ENCODE results near the gene PMPCA.

The PMPCA gene

DNA sequence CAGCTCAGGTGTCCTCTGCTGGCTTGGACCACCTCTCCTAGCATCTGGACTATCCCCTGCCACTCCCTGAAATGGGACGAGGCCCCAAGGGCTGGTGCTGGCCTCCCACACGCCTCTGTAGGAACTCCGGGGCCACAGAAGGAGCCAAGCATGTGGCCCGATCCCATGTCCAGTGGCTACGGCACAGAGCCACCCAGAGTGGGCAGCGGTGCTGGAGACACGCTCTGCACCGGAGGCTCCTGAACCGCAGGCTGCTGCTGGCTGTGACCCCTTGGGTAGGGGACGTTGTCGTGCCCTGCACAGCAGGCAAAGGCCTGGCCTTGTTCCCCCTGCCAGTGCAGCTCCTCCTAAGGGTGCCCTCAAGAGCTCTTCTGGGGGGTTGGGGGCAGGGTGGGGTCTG is 30.6 kb upstream of the PMPCA start:
- H3K9ac ChIP-seq (ENCODE audit: low read depth, low read length, poor library complexity, severe bottlenecking): no peak overlapping the region
- no peaks in the 10 kb centered on the region for H3K79me2 ChIP-seq (ENCODE audit: insufficient read depth, low read length)
- no peaks in the 10 kb centered on the region for H4K20me1 ChIP-seq (ENCODE audit: insufficient read depth, low read length, poor library complexity, severe bottlenecking)
- no peak overlapping the region for H3K4me2 ChIP-seq (ENCODE audit: low read depth, low read length, poor library complexity, severe bottlenecking)
- TF ChIP-seq, protein P1, sequence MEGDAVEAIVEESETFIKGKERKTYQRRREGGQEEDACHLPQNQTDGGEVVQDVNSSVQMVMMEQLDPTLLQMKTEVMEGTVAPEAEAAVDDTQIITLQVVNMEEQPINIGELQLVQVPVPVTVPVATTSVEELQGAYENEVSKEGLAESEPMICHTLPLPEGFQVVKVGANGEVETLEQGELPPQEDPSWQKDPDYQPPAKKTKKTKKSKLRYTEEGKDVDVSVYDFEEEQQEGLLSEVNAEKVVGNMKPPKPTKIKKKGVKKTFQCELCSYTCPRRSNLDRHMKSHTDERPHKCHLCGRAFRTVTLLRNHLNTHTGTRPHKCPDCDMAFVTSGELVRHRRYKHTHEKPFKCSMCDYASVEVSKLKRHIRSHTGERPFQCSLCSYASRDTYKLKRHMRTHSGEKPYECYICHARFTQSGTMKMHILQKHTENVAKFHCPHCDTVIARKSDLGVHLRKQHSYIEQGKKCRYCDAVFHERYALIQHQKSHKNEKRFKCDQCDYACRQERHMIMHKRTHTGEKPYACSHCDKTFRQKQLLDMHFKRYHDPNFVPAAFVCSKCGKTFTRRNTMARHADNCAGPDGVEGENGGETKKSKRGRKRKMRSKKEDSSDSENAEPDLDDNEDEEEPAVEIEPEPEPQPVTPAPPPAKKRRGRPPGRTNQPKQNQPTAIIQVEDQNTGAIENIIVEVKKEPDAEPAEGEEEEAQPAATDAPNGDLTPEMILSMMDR (conservative IDR thresholded peaks at IDR 0.05; ENCODE audit: low read length): no peak
- TF ChIP-seq EZH2phosphoT487 (IDR thresholded peaks at IDR 0.05; ENCODE audit: borderline replicate concordance): no peak
- H3K4me3 ChIP-seq (ENCODE audit: low read length, poor library complexity, severe bottlenecking): no peak overlapping the region
- H3K9me3 ChIP-seq (ENCODE audit: insufficient read depth, low read depth, low read length): no peaks in the 10 kb centered on the region
- no peak overlapping the region for H2AFZ ChIP-seq (ENCODE audit: low read length)
- H3K27me3 ChIP-seq (ENCODE audit: insufficient read depth, low read length, poor library complexity, severe bottlenecking): no peaks in the 10 kb centered on the region
- H3K9me2 ChIP-seq (replicated peaks; ENCODE audit: low read depth, low read length): no peaks in the 10 kb centered on the region
- H3K36me3 ChIP-seq (ENCODE audit: insufficient read depth, low read length): peaks cover 9% of the 10 kb centered on the region; the same call in 1 of the 2 replicates
- no peaks in the 10 kb centered on the region for H3K4me1 ChIP-seq (ENCODE audit: insufficient read depth, low read length, poor library complexity, severe bottlenecking)
- H3F3A ChIP-seq (ENCODE audit: low read depth): no peaks in the 10 kb centered on the region

DNA sequence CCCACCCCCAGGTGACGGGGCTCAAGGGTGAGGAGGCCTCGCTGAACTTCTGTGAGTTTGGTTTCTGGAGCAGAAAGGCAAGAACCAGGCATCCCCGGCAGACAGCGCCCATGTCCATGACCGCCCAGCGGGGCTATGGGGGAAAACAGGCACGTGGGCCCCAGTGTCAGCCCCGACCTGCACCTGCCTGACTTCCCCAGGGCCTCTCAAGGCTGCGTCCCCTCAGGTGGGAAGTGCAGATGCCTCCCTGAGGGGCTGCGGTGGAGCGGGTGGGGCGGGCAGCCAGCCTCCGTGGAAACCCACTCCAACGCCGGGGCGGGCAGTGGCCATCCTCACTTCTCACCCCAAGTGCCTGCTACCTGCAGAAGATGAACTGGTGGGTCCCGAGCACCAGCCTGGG is 30.1 kb upstream of the PMPCA start:
- H3K36me3 ChIP-seq (ENCODE audit: insufficient read depth, low read length): peaks cover 9% of the 10 kb centered on the region; the same call in 1 of the 2 replicates

DNA sequence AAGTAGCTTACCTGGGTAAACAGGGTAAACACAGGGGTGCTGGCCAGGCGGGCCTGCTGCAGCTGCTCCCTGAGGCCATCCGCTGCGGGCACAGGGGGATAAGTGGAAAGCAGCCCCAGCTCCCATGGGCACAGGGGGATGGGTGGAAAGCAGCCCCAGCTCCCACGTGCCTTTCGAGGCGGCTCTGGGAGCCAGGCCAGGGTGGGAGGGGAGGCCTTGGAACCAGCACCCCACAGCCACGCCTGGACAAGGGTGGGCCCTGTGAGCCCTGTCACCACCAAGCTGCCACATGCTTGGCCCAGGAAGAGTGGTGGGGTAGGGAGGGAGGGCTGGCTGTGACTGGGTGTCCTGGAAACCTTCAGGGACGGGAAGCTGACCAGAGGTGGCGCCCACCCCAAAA is 29.1 kb upstream of the PMPCA start:
- Histone ChIP-seq H3K4me2 (ENCODE audit: low read depth, low read length, poor library complexity, severe bottlenecking) (no peak overlapping the region), H3F3A (ENCODE audit: low read depth) (no peaks in the 10 kb centered on the region), H3K4me3 (ENCODE audit: low read length, poor library complexity, severe bottlenecking) (no peak overlapping the region), H3K4me1 (ENCODE audit: insufficient read depth, low read length, poor library complexity, severe bottlenecking) (no peaks in the 10 kb centered on the region), H3K9me2 (replicated peaks; ENCODE audit: low read depth, low read length) (no peaks in the 10 kb centered on the region), H3K36me3 (ENCODE audit: insufficient read depth, low read length) (peaks cover 9% of the 10 kb centered on the region; the same call in 1 of the 2 replicates), H3K9me3 (ENCODE audit: insufficient read depth, low read depth, low read length) (no peaks in the 10 kb centered on the region), H3K9ac (ENCODE audit: low read depth, low read length, poor library complexity, severe bottlenecking) (no peak overlapping the region), H4K20me1 (ENCODE audit: insufficient read depth, low read length, poor library complexity, severe bottlenecking) (no peaks in the 10 kb centered on the region), H3K79me2 (ENCODE audit: insufficient read depth, low read length) (no peaks in the 10 kb centered on the region), H2AFZ (ENCODE audit: low read length) (no peak overlapping the region), H3K27me3 (ENCODE audit: insufficient read depth, low read length, poor library complexity, severe bottlenecking) (no peaks in the 10 kb centered on the region)
- TF ChIP-seq, protein P1 (conservative IDR thresholded peaks at IDR 0.05; ENCODE audit: low read length): no peak
- no peak for TF ChIP-seq EZH2phosphoT487 (IDR thresholded peaks at IDR 0.05; ENCODE audit: borderline replicate concordance)

More for the DNA sequence above, 30.1 kb upstream of the PMPCA start:
- H3K4me2 ChIP-seq (ENCODE audit: low read depth, low read length, poor library complexity, severe bottlenecking): no peak overlapping the region
- no peaks in the 10 kb centered on the region for H4K20me1 ChIP-seq (ENCODE audit: insufficient read depth, low read length, poor library complexity, severe bottlenecking)
- no peaks in the 10 kb centered on the region for H3K9me2 ChIP-seq (replicated peaks; ENCODE audit: low read depth, low read length)
- no peak overlapping the region for H3K9ac ChIP-seq (ENCODE audit: low read depth, low read length, poor library complexity, severe bottlenecking)
- no peaks in the 10 kb centered on the region for H3F3A ChIP-seq (ENCODE audit: low read depth)
- H3K4me1 ChIP-seq (ENCODE audit: insufficient read depth, low read length, poor library complexity, severe bottlenecking): no peaks in the 10 kb centered on the region
- TF ChIP-seq EZH2phosphoT487 (IDR thresholded peaks at IDR 0.05; ENCODE audit: borderline replicate concordance): no peak
- TF ChIP-seq, protein P1 (conservative IDR thresholded peaks at IDR 0.05; ENCODE audit: low read length): no peak
- H3K27me3 ChIP-seq (ENCODE audit: insufficient read depth, low read length, poor library complexity, severe bottlenecking): no peaks in the 10 kb centered on the region
- H3K9me3 ChIP-seq (ENCODE audit: insufficient read depth, low read depth, low read length): no peaks in the 10 kb centered on the region
- no peak overlapping the region for H2AFZ ChIP-seq (ENCODE audit: low read length)
- no peaks in the 10 kb centered on the region for H3K79me2 ChIP-seq (ENCODE audit: insufficient read depth, low read length)
- no peak overlapping the region for H3K4me3 ChIP-seq (ENCODE audit: low read length, poor library complexity, severe bottlenecking)

Measured in Loucy (cell line).